ENCODE data around the gene C1orf52.

The C1orf52 gene

DNA sequence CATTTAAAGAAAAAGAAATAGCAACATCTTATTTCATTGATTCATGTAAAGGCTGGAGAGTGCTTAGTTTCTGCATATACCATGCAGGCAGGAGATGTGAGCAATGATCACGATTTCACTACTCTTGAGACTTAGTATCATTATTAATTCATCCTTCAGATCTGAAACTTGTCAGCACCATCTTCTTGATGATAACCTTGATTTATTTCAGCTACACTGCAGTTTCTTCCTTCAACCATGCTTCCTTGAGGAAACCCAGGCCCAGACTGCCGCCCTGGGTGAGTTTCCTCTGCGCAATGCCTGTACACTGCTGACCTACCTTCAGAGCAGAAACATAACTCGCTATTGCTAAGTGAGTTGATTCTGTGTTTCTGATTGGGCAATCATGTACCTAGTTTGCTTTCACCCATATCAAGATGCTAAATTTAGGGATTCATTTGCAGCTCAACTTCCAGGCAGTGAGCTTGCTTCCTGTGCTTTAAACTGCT is 30.4 kb upstream of the C1orf52 start:
- H3K4me3 ChIP-seq (ENCODE audit: low read depth, low read length): no peak overlapping the region
- no peak for DNase-seq
- no peak overlapping the region for H2BK12ac ChIP-seq (ENCODE audit: low read length)
- no peak overlapping the region for H2BK120ac ChIP-seq (ENCODE audit: insufficient read depth, low read length, poor library complexity)
- H3K9ac ChIP-seq (ENCODE audit: low read length): no peak overlapping the region
- H2AK5ac ChIP-seq (ENCODE audit: low read length): no peak overlapping the region
- no peak overlapping the region for H3K23ac ChIP-seq (ENCODE audit: low read length)
- H4K12ac ChIP-seq (ENCODE audit: low read depth, low read length): no peak overlapping the region
- H3K27me3 ChIP-seq (ENCODE audit: insufficient read depth, low read length): peaks cover 2% of the 10 kb centered on the region
- no CpG with 5 or more reads among the region's 4 CpGs for WGBS (ENCODE audit: extremely low coverage, insufficient coverage, insufficient read length)
- no peaks in the 10 kb centered on the region for H3K36me3 ChIP-seq (ENCODE audit: control insufficient read depth in 1 of 2, insufficient read depth in 2 of 2, low read length in 2 of 2)
- peaks cover 3% of the 10 kb centered on the region for H3K9me3 ChIP-seq (ENCODE audit: insufficient read depth, low read depth, low read length)
- no peak overlapping the region for H3K14ac ChIP-seq (ENCODE audit: low read length)
- no peak overlapping the region for H3K18ac ChIP-seq (ENCODE audit: low read length)
- no peak overlapping the region for H3K27ac ChIP-seq (ENCODE audit: low read depth, low read length)
- H4K91ac ChIP-seq (ENCODE audit: low read depth, low read length): no peak overlapping the region
- H3K4ac ChIP-seq (ENCODE audit: low read depth, low read length): no peak overlapping the region
- H3K79me1 ChIP-seq (ENCODE audit: low read length): no peaks in the 10 kb centered on the region
- no peaks in the 10 kb centered on the region for H3K4me1 ChIP-seq (ENCODE audit: control insufficient read depth in 1 of 2, insufficient read depth in 2 of 2, low read length in 2 of 2)
- no peak overlapping the region for H3K4me2 ChIP-seq (ENCODE audit: low read length)
- no peaks in the 10 kb centered on the region for H3K79me2 ChIP-seq (ENCODE audit: control insufficient read depth, insufficient read depth, low read length, poor library complexity)
- H4K8ac ChIP-seq (ENCODE audit: low read depth, low read length): no peak overlapping the region
- H2BK5ac ChIP-seq (ENCODE audit: low read depth, low read length, poor library complexity): no peak overlapping the region
- H2AFZ ChIP-seq (ENCODE audit: insufficient read depth, low read length, poor library complexity): no peak overlapping the region

DNA sequence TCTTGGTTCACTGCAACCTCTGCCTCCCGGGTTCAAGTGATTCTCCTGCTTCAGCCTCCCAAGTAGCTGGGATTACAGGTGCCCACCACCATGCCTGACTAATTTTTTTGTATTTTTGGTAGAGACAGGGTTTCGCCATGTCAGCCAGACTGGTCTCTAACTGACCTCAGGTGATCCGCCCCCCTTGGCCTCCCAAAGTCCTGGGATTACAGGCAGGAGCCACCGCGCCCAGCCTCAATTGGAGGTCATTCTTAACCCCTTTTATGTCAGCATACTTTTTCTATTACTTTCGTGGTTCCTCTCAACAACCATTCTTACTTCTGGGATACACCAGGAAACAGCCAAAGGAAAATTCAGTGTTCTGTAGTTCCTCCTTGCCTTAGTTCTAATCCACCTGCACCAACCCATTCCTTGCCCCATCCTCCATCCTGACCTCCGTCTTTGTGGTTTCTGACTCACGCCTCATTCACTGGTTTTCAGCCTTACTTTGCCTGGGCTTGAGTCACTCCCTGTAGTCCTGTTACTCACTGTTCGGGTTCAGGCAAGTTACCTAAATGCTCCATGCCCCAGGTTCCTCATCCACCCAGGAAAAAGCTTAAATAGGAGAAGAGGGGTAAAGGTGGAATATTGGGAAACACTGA is 29.9 kb upstream of the C1orf52 start:
- DNase-seq: peak in 1 of 2 donors; percentile 30
- no peak overlapping the region for H4K8ac ChIP-seq (ENCODE audit: low read depth, low read length)
- no peaks in the 10 kb centered on the region for H3K79me2 ChIP-seq (ENCODE audit: control insufficient read depth, insufficient read depth, low read length, poor library complexity)
- no peak overlapping the region for H3K4me3 ChIP-seq (ENCODE audit: low read depth, low read length)
- H3K9ac ChIP-seq (ENCODE audit: low read length): no peak overlapping the region
- H3K23ac ChIP-seq (ENCODE audit: low read length): no peak overlapping the region
- H2AFZ ChIP-seq (ENCODE audit: insufficient read depth, low read length, poor library complexity): no peak overlapping the region
- H3K4ac ChIP-seq (ENCODE audit: low read depth, low read length): no peak overlapping the region
- no peak overlapping the region for H3K4me2 ChIP-seq (ENCODE audit: low read length)
- H3K18ac ChIP-seq (ENCODE audit: low read length): no peak overlapping the region
- H3K14ac ChIP-seq (ENCODE audit: low read length): no peak overlapping the region
- H3K36me3 ChIP-seq (ENCODE audit: control insufficient read depth in 1 of 2, insufficient read depth in 2 of 2, low read length in 2 of 2): no peaks in the 10 kb centered on the region
- no peak overlapping the region for H2BK120ac ChIP-seq (ENCODE audit: insufficient read depth, low read length, poor library complexity)
- H3K79me1 ChIP-seq (ENCODE audit: low read length): no peaks in the 10 kb centered on the region
- no peak overlapping the region for H3K27ac ChIP-seq (ENCODE audit: low read depth, low read length)
- peaks cover 3% of the 10 kb centered on the region for H3K9me3 ChIP-seq (ENCODE audit: insufficient read depth, low read depth, low read length)
- H2BK12ac ChIP-seq (ENCODE audit: low read length): no peak overlapping the region
- peaks cover 2% of the 10 kb centered on the region for H3K27me3 ChIP-seq (ENCODE audit: insufficient read depth, low read length)
- H2BK5ac ChIP-seq (ENCODE audit: low read depth, low read length, poor library complexity): no peak overlapping the region
- H4K91ac ChIP-seq (ENCODE audit: low read depth, low read length): no peak overlapping the region
- H3K4me1 ChIP-seq (ENCODE audit: control insufficient read depth in 1 of 2, insufficient read depth in 2 of 2, low read length in 2 of 2): no peaks in the 10 kb centered on the region
- no peak overlapping the region for H2AK5ac ChIP-seq (ENCODE audit: low read length)
- WGBS (ENCODE audit: extremely low coverage, insufficient coverage, insufficient read length): no CpG with 5 or more reads among the region's 9 CpGs
- no peak overlapping the region for H4K12ac ChIP-seq (ENCODE audit: low read depth, low read length)

GRCh38 chr1:85284202-85284601 is 24.7 kb upstream of the C1orf52 start:
- Histone ChIP-seq H4K12ac (ENCODE audit: low read depth, low read length) (no peak overlapping the region), H3K36me3 (ENCODE audit: control insufficient read depth in 1 of 2, insufficient read depth in 2 of 2, low read length in 2 of 2) (no peaks in the 10 kb centered on the region), H3K9me3 (ENCODE audit: insufficient read depth, low read depth, low read length) (peaks cover 3% of the 10 kb centered on the region), H3K4me2 (ENCODE audit: low read length) (no peak overlapping the region), H2BK120ac (ENCODE audit: insufficient read depth, low read length, poor library complexity) (no peak overlapping the region), H3K4me3 (ENCODE audit: low read depth, low read length) (no peak overlapping the region), H3K14ac (ENCODE audit: low read length) (no peak overlapping the region), H4K91ac (ENCODE audit: low read depth, low read length) (no peak overlapping the region), H2BK12ac (ENCODE audit: low read length) (no peak overlapping the region), H2BK5ac (ENCODE audit: low read depth, low read length, poor library complexity) (no peak overlapping the region), H3K27me3 (ENCODE audit: insufficient read depth, low read length) (no peaks in the 10 kb centered on the region), H3K18ac (ENCODE audit: low read length) (no peak overlapping the region), H3K4ac (ENCODE audit: low read depth, low read length) (no peak overlapping the region), H3K27ac (ENCODE audit: low read depth, low read length) (no peak overlapping the region), H3K79me2 (ENCODE audit: control insufficient read depth, insufficient read depth, low read length, poor library complexity) (no peaks in the 10 kb centered on the region), H4K8ac (ENCODE audit: low read depth, low read length) (no peak overlapping the region), H2AK5ac (ENCODE audit: low read length) (no peak overlapping the region), H3K23ac (ENCODE audit: low read length) (no peak overlapping the region), H2AFZ (ENCODE audit: insufficient read depth, low read length, poor library complexity) (no peak overlapping the region), H3K4me1 (ENCODE audit: control insufficient read depth in 1 of 2, insufficient read depth in 2 of 2, low read length in 2 of 2) (peaks cover 3 to 6% of the 10 kb centered on the region in 2 experiments), H3K79me1 (ENCODE audit: low read length) (no peaks in the 10 kb centered on the region), H3K9ac (ENCODE audit: low read length) (no peak overlapping the region)
- no CpG with 5 or more reads among the region's 2 CpGs for WGBS (ENCODE audit: extremely low coverage, insufficient coverage, insufficient read length)
- no peak for DNase-seq

GRCh38 chr1:85283475-85284199 is 24.2 kb upstream of the C1orf52 start:
- Histone ChIP-seq H3K4me3 (ENCODE audit: low read depth, low read length) (no peak overlapping the region), H3K23ac (ENCODE audit: low read length) (no peak overlapping the region), H3K4me1 (ENCODE audit: control insufficient read depth in 1 of 2, insufficient read depth in 2 of 2, low read length in 2 of 2) (peaks cover 5 to 6% of the 10 kb centered on the region in 2 experiments), H3K9me3 (ENCODE audit: insufficient read depth, low read depth, low read length) (peaks cover 3% of the 10 kb centered on the region), H2BK12ac (ENCODE audit: low read length) (no peak overlapping the region), H2AK5ac (ENCODE audit: low read length) (no peak overlapping the region), H3K79me2 (ENCODE audit: control insufficient read depth, insufficient read depth, low read length, poor library complexity) (no peaks in the 10 kb centered on the region), H3K36me3 (ENCODE audit: control insufficient read depth in 1 of 2, insufficient read depth in 2 of 2, low read length in 2 of 2) (no peaks in the 10 kb centered on the region), H3K4ac (ENCODE audit: low read depth, low read length) (no peak overlapping the region), H3K4me2 (ENCODE audit: low read length) (no peak overlapping the region), H2BK5ac (ENCODE audit: low read depth, low read length, poor library complexity) (no peak overlapping the region), H4K8ac (ENCODE audit: low read depth, low read length) (no peak overlapping the region), H3K79me1 (ENCODE audit: low read length) (no peaks in the 10 kb centered on the region), H2BK120ac (ENCODE audit: insufficient read depth, low read length, poor library complexity) (no peak overlapping the region), H4K12ac (ENCODE audit: low read depth, low read length) (no peak overlapping the region), H3K27me3 (ENCODE audit: insufficient read depth, low read length) (no peaks in the 10 kb centered on the region), H4K91ac (ENCODE audit: low read depth, low read length) (no peak overlapping the region), H3K18ac (ENCODE audit: low read length) (no peak overlapping the region), H3K14ac (ENCODE audit: low read length) (no peak overlapping the region), H3K27ac (ENCODE audit: low read depth, low read length) (no peak overlapping the region), H2AFZ (ENCODE audit: insufficient read depth, low read length, poor library complexity) (no peak overlapping the region), H3K9ac (ENCODE audit: low read length) (no peak overlapping the region)
- no CpG with 5 or more reads among the region's 11 CpGs for WGBS (ENCODE audit: extremely low coverage, insufficient coverage, insufficient read length)
- no peak for DNase-seq
